Mucosa of descending colon (tissue), 3 donors: ENCODE data around the gene VAPB. TPM values are rescaled to one million over a fixed set of nuclear protein-coding genes. Genes with fewer than 3 reads are reported as not detected.

Experiments used
- ATAC-seq: fragments of 200-7000 bp; cut with Tn5 transposase; one replicate; pipeline ENCODE4 v1.9.1; 2020; ENCODE audit warnings: mild to moderate bottlenecking, moderate library complexity
- DNase-seq, 3 donors: peaks; one replicate each; pipeline ENCODE4 v3.0.0-alpha.2; 2020
- H3K36me3 ChIP-seq: fragments of 200-600 bp; one replicate; pipeline ENCODE4 v1.8.0; 2021; ENCODE audit warnings: low read depth, mild to moderate bottlenecking
- H3K4me1 ChIP-seq: fragments of 200-600 bp; one replicate; pipeline ENCODE4 v1.8.0; 2021; ENCODE audit warnings: low read depth, mild to moderate bottlenecking
- H3K4me3 ChIP-seq: fragments of 200-600 bp; one replicate; pipeline ENCODE4 v1.8.0; 2021; ENCODE audit warnings: mild to moderate bottlenecking
- H3K9me3 ChIP-seq: fragments of 200-600 bp; one replicate; pipeline ENCODE4 v1.8.0; 2021; ENCODE audit warnings: mild to moderate bottlenecking
- CTCF ChIP-seq: fragments of 200-600 bp; IDR thresholded peaks from one replicate; pipeline ENCODE4 v1.8.0; 2022; ENCODE audit warnings: antibody characterized with exemption, mild to moderate bottlenecking
- intact Hi-C, 2 donors: fragments of 100-400 bp; cut with DNase I in 1 of 2; cut with micrococcal nuclease in 1 of 2; formaldehyde crosslinking; loops; one replicate each; pipeline versions ENCODE4 v1.11.0 to v1.11.1; 2022; cut with DNase I, micrococcal nuclease
- total RNA-seq, 3 donors: library from RNA; stranded (reverse); fragmentation: NEBNext Ultra II Directional in 2 of 3; extraction: Animal tissue kit (Norgen Biotek cat#: 25700) in 2 of 3; gene quantifications; one replicate each; pipeline versions ENCODE4 v1.2.1 to v1.2.4, GENCODE V29; 2021 to 2023
- donor health status: DM: no; HTN: no; CAD: no; lungs with moderate emphysema.
- donor health status: DM: no; HTN: no; CAD: no.
- donor health status: DM: no; HTN: yes; CAD: no.

The VAPB gene
- total RNA-seq, 3 donors from 2014 or later: 52.5 to 74.6 (median 58.8) TPM

GRCh38 chr20:58472273-58473018 lies 83.4 kb downstream of the VAPB start:
- intact Hi-C loops: no loop called here
- Histone ChIP-seq H3K4me3 (no peak overlapping the region), H3K36me3 (no peaks in the 10 kb centered on the region), H3K9me3 (no peaks in the 10 kb centered on the region), H3K4me1 (no peaks in the 10 kb centered on the region)
- no peak for ATAC-seq
- no peak for DNase-seq
- no peak for TF ChIP-seq CTCF

- H3K9me3 ChIP-seq: peaks cover 4% of the 10 kb centered on the region
- ATAC-seq (no peak), DNase-seq (no peak)
- H3K4me1 ChIP-seq: no peaks in the 10 kb centered on the region
- no peak overlapping the region for H3K4me3 ChIP-seq
- no peak for TF ChIP-seq CTCF
- H3K36me3 ChIP-seq: no peaks in the 10 kb centered on the region
- intact Hi-C loops: no loop called here
Observed at GRCh38 chr20:58473453-58474425, 84.7 kb downstream of the VAPB start.

GRCh38 chr20:58475466-58475865 lies 86.4 kb downstream of the VAPB start:
- intact Hi-C loops: no loop called here
- ATAC-seq (no peak), DNase-seq (no peak)
- H3K36me3 ChIP-seq: no peaks in the 10 kb centered on the region
- peaks cover 4% of the 10 kb centered on the region for H3K9me3 ChIP-seq
- no peaks in the 10 kb centered on the region for H3K4me1 ChIP-seq
- no peak overlapping the region for H3K4me3 ChIP-seq
- TF ChIP-seq CTCF: no peak

GRCh38 chr20:58478141-58478805 lies 89.2 kb downstream of the VAPB start:
- Histone ChIP-seq H3K9me3 (peaks cover 4% of the 10 kb centered on the region), H3K4me1 (peaks cover 2% of the 10 kb centered on the region), H3K4me3 (no peak overlapping the region), H3K36me3 (no peaks in the 10 kb centered on the region)
- TF ChIP-seq CTCF: no peak
- DNase-seq (no peak), ATAC-seq (no peak)
- intact Hi-C loops: no loop called here

GRCh38 chr20:58479726-58480440 lies 90.9 kb downstream of the VAPB start:
- intact Hi-C loops: no loop called here

More at GRCh38 chr20:58479726-58480440, 90.9 kb downstream of the VAPB start:
- Histone ChIP-seq H3K9me3 (peaks cover 4% of the 10 kb centered on the region), H3K4me3 (no peak overlapping the region), H3K4me1 (peaks cover 2% of the 10 kb centered on the region), H3K36me3 (no peaks in the 10 kb centered on the region)
- TF ChIP-seq CTCF: no peak
- DNase-seq: no peak
- ATAC-seq: no peak
